HEK293 (cell line): ENCODE measurements around the gene MS4A18.

Experiments used
- CTCF ChIA-PET: fragments of 350-600 bp; formaldehyde crosslinking; extraction: SDS; loops from one replicate; lab custom pipeline; 2021; ENCODE audit warnings: antibody characterized with exemption; lab: Yijun Ruan, JAX
- POLR2A ChIA-PET: fragments of 300-600 bp; formaldehyde crosslinking; extraction: SDS; loops from one replicate; lab custom pipeline; 2020; ENCODE audit warnings: antibody characterized with exemption, inconsistent platforms; lab: Yijun Ruan, JAX
- H3K27ac ChIP-seq: fragments of 200-500 bp; sonication (Bioruptor generic); 2 replicates; pipeline ENCODE4 v1.5.1; 2014; ENCODE audit warnings: low read depth, low read length, control low read depth, inconsistent platforms; ENCODE audit errors: extremely low read depth
- H3K36me3 ChIP-seq, 2 experiments: fragments of 200-500 bp in 1 of 2; sonication (Bioruptor generic) in 1 of 2; 1 replicate in 1 of 2; 2 replicates in 1 of 2; pipeline ENCODE4 v1.5.1; 2014 to 2017; ENCODE audit warnings: inconsistent platforms in 2 of 2, low read length in 2 of 2; ENCODE audit not compliant: control insufficient read depth in 2 of 2, insufficient read depth in 1 of 2
- H3K4me1 ChIP-seq: fragments of 200-500 bp; sonication (Bioruptor generic); 2 replicates; pipeline ENCODE4 v1.5.1; 2014; ENCODE audit warnings: mild to moderate bottlenecking, low read length, inconsistent platforms; ENCODE audit not compliant: control insufficient read depth, insufficient read depth
- H3K4me3 ChIP-seq: 2 replicates; pipeline ENCODE4 v1.5.1; 2011; ENCODE audit warnings: low read depth, mild to moderate bottlenecking, control low read depth, low read length, moderate library complexity
- H3K9me3 ChIP-seq: fragments of 200-500 bp; sonication (Bioruptor generic); 2 replicates; pipeline ENCODE4 v1.5.1; 2014; ENCODE audit warnings: low read depth, low read length, inconsistent platforms; ENCODE audit not compliant: control insufficient read depth, insufficient read depth
- KLF16 ChIP-seq: fragments of 450-650 bp; formaldehyde crosslinking; IDR thresholded peaks from 2 replicates; pipeline ENCODE4 v1.5.1; 2017; ENCODE audit warnings: missing biosample characterization, missing genetic modification characterization
- PRDM1 ChIP-seq: fragments of 450-650 bp; formaldehyde crosslinking; IDR thresholded peaks from 2 replicates; pipeline ENCODE4; 2016; ENCODE audit warnings: missing biosample characterization, missing genetic modification characterization
- REST ChIP-seq: fragments of 450-650 bp; formaldehyde crosslinking; IDR thresholded peaks from 2 replicates; pipeline ENCODE4 v1.5.1; 2016; ENCODE audit warnings: missing biosample characterization, missing genetic modification characterization
- SP2 ChIP-seq: fragments of 450-650 bp; formaldehyde crosslinking; IDR thresholded peaks from 2 replicates; pipeline ENCODE4 v1.5.1; 2016; ENCODE audit warnings: missing biosample characterization, missing genetic modification characterization
- SP7 ChIP-seq: fragments of 450-650 bp; formaldehyde crosslinking; IDR thresholded peaks from 2 replicates; pipeline ENCODE4 v1.5.1; 2016; ENCODE audit warnings: missing biosample characterization, missing genetic modification characterization
- YY1 ChIP-seq: fragments of 450-650 bp; formaldehyde crosslinking; IDR thresholded peaks from 2 replicates; pipeline ENCODE4 v1.5.1; 2018; ENCODE audit warnings: missing biosample characterization, missing genetic modification characterization
- ZFP69B ChIP-seq: fragments of 450-650 bp; formaldehyde crosslinking; IDR thresholded peaks from 2 replicates; pipeline ENCODE4 v1.5.1; 2016; ENCODE audit warnings: missing biosample characterization, missing genetic modification characterization
- ZNF132 ChIP-seq: fragments of 450-650 bp; formaldehyde crosslinking; IDR thresholded peaks from 2 replicates; pipeline ENCODE4 v1.5.1; 2017; ENCODE audit warnings: missing biosample characterization, missing genetic modification characterization, borderline replicate concordance
- ZNF138 ChIP-seq: fragments of 450-650 bp; formaldehyde crosslinking; IDR thresholded peaks from 2 replicates; pipeline ENCODE4 v1.5.1; 2016; ENCODE audit warnings: missing biosample characterization, missing genetic modification characterization, borderline replicate concordance
- ZNF211 ChIP-seq: fragments of 450-650 bp; formaldehyde crosslinking; IDR thresholded peaks from 2 replicates; pipeline ENCODE4 v1.5.1; 2016; ENCODE audit warnings: low read depth, missing biosample characterization, missing genetic modification characterization
- ZNF530 ChIP-seq: fragments of 450-650 bp; formaldehyde crosslinking; IDR thresholded peaks from 2 replicates; pipeline ENCODE4 v1.5.1; 2016; ENCODE audit warnings: low read depth, missing biosample characterization, missing genetic modification characterization
- ZNF585B ChIP-seq: fragments of 450-650 bp; formaldehyde crosslinking; IDR thresholded peaks from 2 replicates; pipeline ENCODE4 v1.5.1; 2016; ENCODE audit warnings: missing biosample characterization, missing genetic modification characterization
- ZNF596 ChIP-seq: fragments of 450-650 bp; IDR thresholded peaks from 2 replicates; pipeline ENCODE4 v1.5.0; 2018; ENCODE audit warnings: missing biosample characterization, mild to moderate bottlenecking, missing genetic modification characterization, moderate library complexity
- ZNF704 ChIP-seq: fragments of 450-650 bp; formaldehyde crosslinking; IDR thresholded peaks from 2 replicates; pipeline ENCODE4 v1.5.1; 2016; ENCODE audit warnings: missing biosample characterization, missing genetic modification characterization
- ZNF76 ChIP-seq: fragments of 450-650 bp; formaldehyde crosslinking; IDR thresholded peaks from 2 replicates; pipeline ENCODE4; 2016; ENCODE audit warnings: low read depth, missing biosample characterization, missing genetic modification characterization, borderline replicate concordance
- TF ChIP-seq, protein P1 (sequence below): fragments of 450-650 bp; formaldehyde crosslinking; IDR thresholded peaks from 2 replicates; pipeline ENCODE4 v1.5.1; 2016; ENCODE audit warnings: missing biosample characterization, missing genetic modification characterization
- TF ChIP-seq, protein P2 (sequence below): fragments of 450-650 bp; formaldehyde crosslinking; IDR thresholded peaks from 2 replicates; pipeline ENCODE4 v1.5.1; 2016; ENCODE audit warnings: missing biosample characterization, missing genetic modification characterization
- TF ChIP-seq, protein P3 (sequence below): fragments of 450-650 bp; formaldehyde crosslinking; IDR thresholded peaks from 2 replicates; pipeline ENCODE4 v1.5.1; 2016; ENCODE audit warnings: missing biosample characterization, missing genetic modification characterization, low read depth
- TF ChIP-seq, protein P4 (sequence below): fragments of 450-650 bp; formaldehyde crosslinking; IDR thresholded peaks from 2 replicates; pipeline ENCODE4 v1.5.1; 2017; ENCODE audit warnings: missing biosample characterization, missing genetic modification characterization

MS4A18 gene

GRCh38 chr11:60720460-60720859 lies 4.1 kb upstream of the MS4A18 start (continued):
- no peak for TF ChIP-seq SP2 (tag by site-specific recombination)

GRCh38 chr11:60725592-60725991 lies 1.1 kb downstream of the MS4A18 start:
- H3K4me3 ChIP-seq, result no peak overlapping the region
- no peak overlapping the region for H3K27ac ChIP-seq
- H3K36me3 ChIP-seq, result no peaks in the 10 kb centered on the region
- H3K9me3 ChIP-seq, result no peaks in the 10 kb centered on the region
- TF ChIP-seq ZNF211 (tag by site-specific recombination), result no peak
- TF ChIP-seq ZNF530 (tag by site-specific recombination), result no peak
- TF ChIP-seq PRDM1 (tag by site-specific recombination), result no peak
- TF ChIP-seq ZNF704 (tag by site-specific recombination), result no peak
- no peak for TF ChIP-seq ZNF585B
- TF ChIP-seq ZNF76 (tag by site-specific recombination), result no peak
- TF ChIP-seq, protein P1, sequence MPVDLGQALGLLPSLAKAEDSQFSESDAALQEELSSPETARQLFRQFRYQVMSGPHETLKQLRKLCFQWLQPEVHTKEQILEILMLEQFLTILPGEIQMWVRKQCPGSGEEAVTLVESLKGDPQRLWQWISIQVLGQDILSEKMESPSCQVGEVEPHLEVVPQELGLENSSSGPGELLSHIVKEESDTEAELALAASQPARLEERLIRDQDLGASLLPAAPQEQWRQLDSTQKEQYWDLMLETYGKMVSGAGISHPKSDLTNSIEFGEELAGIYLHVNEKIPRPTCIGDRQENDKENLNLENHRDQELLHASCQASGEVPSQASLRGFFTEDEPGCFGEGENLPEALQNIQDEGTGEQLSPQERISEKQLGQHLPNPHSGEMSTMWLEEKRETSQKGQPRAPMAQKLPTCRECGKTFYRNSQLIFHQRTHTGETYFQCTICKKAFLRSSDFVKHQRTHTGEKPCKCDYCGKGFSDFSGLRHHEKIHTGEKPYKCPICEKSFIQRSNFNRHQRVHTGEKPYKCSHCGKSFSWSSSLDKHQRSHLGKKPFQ (tag by site-specific recombination), result no peak
- TF ChIP-seq, protein P2, sequence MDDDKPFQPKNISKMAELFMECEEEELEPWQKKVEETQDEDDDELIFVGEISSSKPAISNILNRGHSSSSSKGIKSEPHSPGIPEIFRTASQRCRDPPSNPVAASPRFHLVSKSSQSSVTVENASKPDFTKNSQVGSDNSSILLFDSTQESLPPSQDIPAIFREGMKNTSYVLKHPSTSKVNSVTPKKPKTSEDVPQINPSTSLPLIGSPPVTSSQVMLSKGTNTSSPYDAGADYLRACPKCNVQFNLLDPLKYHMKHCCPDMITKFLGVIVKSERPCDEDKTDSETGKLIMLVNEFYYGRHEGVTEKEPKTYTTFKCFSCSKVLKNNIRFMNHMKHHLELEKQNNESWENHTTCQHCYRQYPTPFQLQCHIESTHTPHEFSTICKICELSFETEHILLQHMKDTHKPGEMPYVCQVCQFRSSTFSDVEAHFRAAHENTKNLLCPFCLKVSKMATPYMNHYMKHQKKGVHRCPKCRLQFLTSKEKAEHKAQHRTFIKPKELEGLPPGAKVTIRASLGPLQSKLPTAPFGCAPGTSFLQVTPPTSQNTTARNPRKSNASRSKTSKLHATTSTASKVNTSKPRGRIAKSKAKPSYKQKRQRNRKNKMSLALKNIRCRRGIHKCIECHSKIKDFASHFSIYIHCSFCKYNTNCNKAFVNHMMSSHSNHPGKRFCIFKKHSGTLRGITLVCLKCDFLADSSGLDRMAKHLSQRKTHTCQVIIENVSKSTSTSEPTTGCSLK (tag by site-specific recombination), result no peak
- TF ChIP-seq REST (tag by site-specific recombination), result no peak
- no peak for TF ChIP-seq ZNF132 (tag by site-specific recombination)
- TF ChIP-seq KLF16 (tag by site-specific recombination), result no peak
- no peak for TF ChIP-seq ZNF138 (tag by site-specific recombination)
- TF ChIP-seq, protein P3, sequence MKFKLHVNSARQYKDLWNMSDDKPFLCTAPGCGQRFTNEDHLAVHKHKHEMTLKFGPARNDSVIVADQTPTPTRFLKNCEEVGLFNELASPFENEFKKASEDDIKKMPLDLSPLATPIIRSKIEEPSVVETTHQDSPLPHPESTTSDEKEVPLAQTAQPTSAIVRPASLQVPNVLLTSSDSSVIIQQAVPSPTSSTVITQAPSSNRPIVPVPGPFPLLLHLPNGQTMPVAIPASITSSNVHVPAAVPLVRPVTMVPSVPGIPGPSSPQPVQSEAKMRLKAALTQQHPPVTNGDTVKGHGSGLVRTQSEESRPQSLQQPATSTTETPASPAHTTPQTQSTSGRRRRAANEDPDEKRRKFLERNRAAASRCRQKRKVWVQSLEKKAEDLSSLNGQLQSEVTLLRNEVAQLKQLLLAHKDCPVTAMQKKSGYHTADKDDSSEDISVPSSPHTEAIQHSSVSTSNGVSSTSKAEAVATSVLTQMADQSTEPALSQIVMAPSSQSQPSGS (tag by site-specific recombination), result no peak
- TF ChIP-seq SP7, result no peak
- no peak for TF ChIP-seq ZNF596 (tag by site-specific recombination)
- no peak for TF ChIP-seq ZFP69B
- TF ChIP-seq YY1 (tag by site-specific recombination), result no peak
- TF ChIP-seq, protein P4, sequence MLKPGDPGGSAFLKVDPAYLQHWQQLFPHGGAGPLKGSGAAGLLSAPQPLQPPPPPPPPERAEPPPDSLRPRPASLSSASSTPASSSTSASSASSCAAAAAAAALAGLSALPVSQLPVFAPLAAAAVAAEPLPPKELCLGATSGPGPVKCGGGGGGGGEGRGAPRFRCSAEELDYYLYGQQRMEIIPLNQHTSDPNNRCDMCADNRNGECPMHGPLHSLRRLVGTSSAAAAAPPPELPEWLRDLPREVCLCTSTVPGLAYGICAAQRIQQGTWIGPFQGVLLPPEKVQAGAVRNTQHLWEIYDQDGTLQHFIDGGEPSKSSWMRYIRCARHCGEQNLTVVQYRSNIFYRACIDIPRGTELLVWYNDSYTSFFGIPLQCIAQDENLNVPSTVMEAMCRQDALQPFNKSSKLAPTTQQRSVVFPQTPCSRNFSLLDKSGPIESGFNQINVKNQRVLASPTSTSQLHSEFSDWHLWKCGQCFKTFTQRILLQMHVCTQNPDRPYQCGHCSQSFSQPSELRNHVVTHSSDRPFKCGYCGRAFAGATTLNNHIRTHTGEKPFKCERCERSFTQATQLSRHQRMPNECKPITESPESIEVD (tag by site-specific recombination), result no peak
- POLR2A ChIA-PET, result no interaction called here
- no peaks in the 10 kb centered on the region for H3K4me1 ChIP-seq
- CTCF ChIA-PET, result no interaction called here
